AG09319 (cell line): ENCODE results near the gene CNEP1R1.
"Not testable (repeated sequence)": the region's sequence is repeated elsewhere in the genome, so short reads cannot be mapped to it uniquely, and the experiment has no call there.

ENCODE experiments used
- DNase-seq: peaks from one replicate; pipeline ENCODE4 v3.0.0-alpha.2; 2010; ENCODE audit warnings: low read depth; ENCODE audit errors: extremely low read depth
- CTCF ChIP-seq: IDR thresholded peaks from 2 replicates; pipeline ENCODE4 v1.5.1; 2011; ENCODE audit warnings: low read depth, mild to moderate bottlenecking, inconsistent platforms, low read length, moderate library complexity

The CNEP1R1 gene

DNA sequence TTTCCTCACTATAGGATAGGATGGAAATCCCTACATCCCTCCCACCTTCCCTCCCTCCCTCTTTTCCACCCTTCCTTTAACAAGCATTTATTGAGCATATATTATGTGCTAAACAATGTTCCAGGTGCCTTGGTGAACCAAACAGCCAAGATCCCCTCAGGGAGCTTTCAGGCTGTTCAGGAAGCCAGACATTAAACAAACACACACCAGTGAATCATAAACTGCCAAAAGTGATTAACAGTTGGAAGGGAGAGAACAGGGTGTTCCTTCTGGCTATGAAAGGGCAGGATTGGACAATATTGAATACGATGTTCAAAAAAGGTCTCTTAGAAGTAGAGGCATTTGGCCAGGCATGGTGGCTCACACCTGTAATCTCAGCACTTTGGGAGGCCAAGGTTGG is 22.8 kb upstream of the CNEP1R1 start:
- TF ChIP-seq CTCF: no peak
- no peak for DNase-seq

GRCh38 chr16:50004239-50004638 is 20.8 kb upstream of the CNEP1R1 start:
- no peak for TF ChIP-seq CTCF
- no peak for DNase-seq

DNA sequence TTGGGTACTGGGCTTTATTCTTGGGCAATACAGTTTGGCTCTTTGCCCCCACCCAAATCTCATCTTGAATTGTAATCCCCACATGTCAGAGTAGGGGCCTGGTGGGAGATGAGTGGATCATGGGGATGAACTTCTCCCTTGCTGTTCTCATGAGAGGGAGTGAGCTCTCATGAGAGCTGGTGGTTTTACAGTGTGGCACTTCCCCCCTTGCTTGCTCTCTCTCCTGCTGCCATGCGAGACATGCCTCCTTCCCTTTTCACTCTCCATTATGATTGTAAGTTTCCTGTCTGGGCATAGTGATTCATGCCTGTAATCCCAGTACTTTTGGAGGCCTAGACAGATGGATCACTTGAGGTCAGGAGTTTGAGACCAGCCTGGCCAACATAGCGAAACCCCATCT is 18.1 kb upstream of the CNEP1R1 start:
- no peak for DNase-seq
- TF ChIP-seq CTCF: no peak

GRCh38 chr16:50007744-50008143 is 17.3 kb upstream of the CNEP1R1 start:
- TF ChIP-seq CTCF: no peak
- no peak for DNase-seq

DNA sequence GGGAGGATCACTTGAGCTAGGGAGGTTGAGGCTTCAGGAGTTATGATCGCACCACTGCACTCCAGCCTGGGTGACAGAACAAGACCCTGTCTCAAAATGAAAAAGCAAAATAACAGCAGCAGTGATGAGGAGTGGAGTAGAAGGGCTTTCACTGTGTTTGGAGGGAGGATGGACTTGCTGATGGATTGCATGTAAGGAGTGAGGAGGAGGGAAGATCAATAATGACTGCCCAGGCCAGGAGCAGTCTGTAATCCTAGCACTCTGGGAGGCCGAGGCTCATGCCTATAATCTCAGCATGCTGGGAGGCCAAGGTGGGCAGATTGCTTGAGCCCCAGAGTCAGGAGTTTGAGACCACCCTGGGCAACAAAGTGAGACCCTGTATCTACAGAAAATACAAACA is 14.8 kb upstream of the CNEP1R1 start:
- DNase-seq: no peak
- no peak for TF ChIP-seq CTCF

DNA sequence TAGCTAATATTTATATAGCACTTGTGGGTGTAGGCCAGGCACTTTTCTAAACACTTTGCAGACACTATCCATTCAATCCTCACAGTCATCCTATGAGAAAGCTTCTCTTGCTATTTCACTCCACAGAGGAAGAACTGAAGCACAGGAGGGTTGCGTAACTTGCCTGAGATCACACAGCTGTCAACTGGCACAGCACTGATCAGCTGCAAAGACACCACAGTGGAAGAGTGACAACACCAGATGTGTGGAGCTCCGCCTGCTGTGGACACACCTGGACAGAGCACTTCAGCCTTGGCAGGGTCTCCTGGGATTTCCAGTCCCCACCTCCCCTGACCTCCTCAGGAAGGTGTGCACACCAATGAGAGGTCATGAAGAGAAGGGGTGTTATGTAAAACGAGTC is 13.3 kb upstream of the CNEP1R1 start:
- DNase-seq: no peak
- no peak for TF ChIP-seq CTCF

DNA sequence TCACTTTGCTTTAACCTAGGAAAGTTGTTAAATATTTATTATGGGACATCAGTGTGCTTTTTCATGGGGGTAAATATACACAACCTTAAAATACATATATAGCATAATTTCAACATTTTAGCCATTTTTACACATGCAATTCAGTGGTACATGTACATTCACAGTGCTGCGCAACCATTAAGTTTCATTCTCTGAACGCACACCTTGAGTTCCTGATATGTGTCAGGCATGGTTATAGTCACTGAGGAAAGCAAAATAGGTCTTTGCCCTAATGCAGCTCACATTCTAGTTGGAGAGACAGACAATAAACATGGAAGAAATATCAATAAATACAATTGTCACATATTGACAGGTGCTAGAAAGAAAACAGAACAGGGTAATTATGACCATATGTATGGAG is 12.8 kb upstream of the CNEP1R1 start:
- TF ChIP-seq CTCF: no peak

GRCh38 chr16:50014211-50014610 is 10.8 kb upstream of the CNEP1R1 start:
- not testable (repeated sequence) for DNase-seq

More for the DNA sequence above, 12.8 kb upstream of the CNEP1R1 start:
- DNase-seq: no peak
